Left ventricle myocardium inferior (tissue), 1 donor: ENCODE data around the gene ADH1C. TPM values are rescaled to one million over a fixed set of nuclear protein-coding genes. Genes with fewer than 3 reads are reported as not detected.
"Not testable (repeated sequence)": the region's sequence is repeated elsewhere in the genome, so short reads cannot be mapped to it uniquely, and the experiment has no call there.

ENCODE experiments used
- DNase-seq: peaks from one replicate; pipeline ENCODE4 v3.0.0-alpha.2; 2020
- H3K27ac ChIP-seq: fragments of 200-600 bp; replicated peaks from 2 replicates; pipeline ENCODE4 v1.8.0; 2021
- H3K27me3 ChIP-seq: fragments of 200-600 bp; 2 replicates; pipeline ENCODE4 v1.8.0; 2021; ENCODE audit warnings: low read depth
- H3K36me3 ChIP-seq: fragments of 200-600 bp; 2 replicates; pipeline ENCODE4 v1.8.0; 2021
- H3K4me1 ChIP-seq: fragments of 200-600 bp; 2 replicates; pipeline ENCODE4 v1.8.0; 2021
- H3K4me3 ChIP-seq: fragments of 200-600 bp; 2 replicates; pipeline ENCODE4 v1.8.0; 2021; ENCODE audit warnings: mild to moderate bottlenecking, moderate library complexity
- H3K9me3 ChIP-seq: fragments of 200-600 bp; replicated peaks from 2 replicates; pipeline ENCODE4 v1.8.0; 2021
- CTCF ChIP-seq: fragments of 200-600 bp; IDR thresholded peaks from 2 replicates; pipeline ENCODE4 v1.8.0; 2021; ENCODE audit warnings: antibody characterized with exemption, mild to moderate bottlenecking, borderline replicate concordance
- intact Hi-C: fragments of 100-400 bp; cut with micrococcal nuclease; formaldehyde crosslinking; loops from one replicate; pipeline ENCODE4 v1.11.0; 2022
- total RNA-seq: library from RNA; stranded (reverse); fragmentation: NEBNext Ultra II Directional; extraction: Animal tissue kit (Norgen Biotek cat#: 25700); gene quantifications from one replicate; pipeline ENCODE4 v1.2.1, GENCODE V29; 2021
- donor health status: DM: no; HTN: yes; CAD: no; lungs with severe emphysema.

The ADH1C gene
- total RNA-seq, 1 donor from 2014 or later: 2.6 TPM

- Histone ChIP-seq H3K36me3 (no peaks in the 10 kb centered on the region), H3K4me3 (no peak overlapping the region), H3K4me1 (peaks cover 26% of the 10 kb centered on the region), H3K27ac (peak overlapping the region; percentile 83), H3K9me3 (peaks cover 15% of the 10 kb centered on the region), H3K27me3 (no peaks in the 10 kb centered on the region)
- TF ChIP-seq CTCF: no peak
- intact Hi-C loops: no loop called here
- no peak for DNase-seq
Observed at GRCh38 chr4:99324361-99324760, 28.2 kb downstream of the ADH1C start.

GRCh38 chr4:99323756-99324155 is 28.8 kb downstream of the ADH1C start:
- intact Hi-C loops: no loop called here
- no peak for TF ChIP-seq CTCF
- Histone ChIP-seq H3K4me3 (no peak overlapping the region), H3K4me1 (peaks cover 26% of the 10 kb centered on the region), H3K36me3 (no peaks in the 10 kb centered on the region), H3K9me3 (peaks cover 15% of the 10 kb centered on the region), H3K27ac (peak overlapping the region; percentile 83), H3K27me3 (no peaks in the 10 kb centered on the region)
- DNase-seq: no peak

GRCh38 chr4:99321241-99322191 is 31.0 kb downstream of the ADH1C start, which contains the start of gene ADH1B:
TSS of gene ADH1B (minus strand) at chr4:99321401. CDS start at chr4:99321331, 70 bp downstream.
- DNase-seq: no peak

GRCh38 chr4:99317811-99318210 is 34.7 kb downstream of the ADH1C start:
- H3K9me3 ChIP-seq, intact Hi-C loops, DNase-seq, H3K4me1 ChIP-seq, H3K27me3 ChIP-seq, H3K36me3 ChIP-seq: not testable (repeated sequence)
- Histone ChIP-seq H3K4me3 (peak overlapping the region; percentile 56), H3K27ac (peak overlapping the region; percentile 83)

More at GRCh38 chr4:99321241-99322191, 31.0 kb downstream of the ADH1C start, which contains the start of gene ADH1B:
- Histone ChIP-seq H3K27ac (peak within 1 kb of the TSS; percentile 83), H3K9me3 (peaks cover 4% of the 10 kb centered on the region), H3K4me1 (peaks cover 26% of the 10 kb centered on the region), H3K27me3 (no peaks in the 10 kb centered on the region), H3K4me3 (peak within 1 kb of the TSS; percentile 56), H3K36me3 (peaks cover 8% of the 10 kb centered on the region)
- intact Hi-C loops: no loop called here
- TF ChIP-seq CTCF: no peak

GRCh38 chr4:99317354-99317753 is 35.2 kb downstream of the ADH1C start:
- Histone ChIP-seq H3K27me3 (no peaks in the 10 kb centered on the region), H3K36me3 (peaks cover 8% of the 10 kb centered on the region), H3K4me1 (peaks cover 3% of the 10 kb centered on the region), H3K4me3 (peak overlapping the region; percentile 56), H3K9me3 (no peaks in the 10 kb centered on the region), H3K27ac (peak overlapping the region; percentile 83)
- no peak for TF ChIP-seq CTCF
- DNase-seq: no peak
- intact Hi-C loops: no loop called here

GRCh38 chr4:99315839-99316238 is 36.7 kb downstream of the ADH1C start:
- peak overlapping the region; percentile 83 for H3K27ac ChIP-seq
- intact Hi-C loops: no loop called here

More at GRCh38 chr4:99315839-99316238, 36.7 kb downstream of the ADH1C start:
- peaks cover 13% of the 10 kb centered on the region for H3K36me3 ChIP-seq
- no peaks in the 10 kb centered on the region for H3K9me3 ChIP-seq
- DNase-seq: no peak
- H3K4me3 ChIP-seq: peak overlapping the region; percentile 56
- H3K27me3 ChIP-seq: no peaks in the 10 kb centered on the region
- TF ChIP-seq CTCF: no peak
- H3K4me1 ChIP-seq: no peaks in the 10 kb centered on the region
